Upper lobe of left lung (tissue), 6 donors: ENCODE data around the gene HLA-G. TPM values are rescaled to one million over a fixed set of nuclear protein-coding genes. Genes with fewer than 3 reads are reported as not detected.

ENCODE experiments used
- ATAC-seq, 2 donors: fragments of 200-7000 bp; cut with Tn5 transposase; one replicate each; pipeline ENCODE4 v1.9.1; 2022; ENCODE audit warnings: mild to moderate bottlenecking in 2 of 2, moderate library complexity in 2 of 2; ENCODE audit not compliant: low FRiP score in 2 of 2
- DNase-seq, 2 donors: peaks; one replicate each; pipeline ENCODE4 v3.0.0-alpha.2; 2019 to 2020
- H3K27ac ChIP-seq, 4 donors: fragments of 200-600 bp; sonication (generic); one replicate each; pipeline ENCODE4 v1.5.1; 2016 to 2019
- H3K27me3 ChIP-seq, 4 donors: fragments of 200-600 bp; sonication (generic); one replicate each; pipeline ENCODE4 v1.5.1; 2017 to 2019
- H3K36me3 ChIP-seq, 4 donors: fragments of 200-600 bp; sonication (generic); one replicate each; pipeline ENCODE4 v1.5.1; 2016 to 2019
- H3K4me1 ChIP-seq, 4 donors: fragments of 200-600 bp; sonication (generic); one replicate each; pipeline ENCODE4 v1.5.1; 2018 to 2019
- H3K4me3 ChIP-seq, 4 donors: fragments of 200-600 bp; sonication (generic); one replicate each; pipeline ENCODE4 v1.5.1; 2017 to 2019; ENCODE audit warnings: mild to moderate bottlenecking in 2 of 4, moderate library complexity in 1 of 4
- H3K9me3 ChIP-seq, 4 donors: fragments of 200-600 bp; sonication (generic); one replicate each; pipeline ENCODE4 v1.5.1; 2018 to 2019
- CTCF ChIP-seq, 6 experiments: fragments of 450-650 bp in 4 of 6; fragments of 200-600 bp in 2 of 6; sonication (generic) in 2 of 6; IDR thresholded peaks; one replicate each; pipeline ENCODE4 v1.5.1; 2016 to 2019; ENCODE audit warnings: antibody characterized with exemption in 6 of 6
- EP300 ChIP-seq, 4 donors: sonication (generic); formaldehyde crosslinking; IDR thresholded peaks; one replicate each; pipeline ENCODE4 v1.5.1; 2017; ENCODE audit warnings: antibody characterized with exemption in 4 of 4, control low read depth in 2 of 4
- POLR2A ChIP-seq, 4 donors: fragments of 450-650 bp; IDR thresholded peaks; one replicate each; pipeline ENCODE4 v1.5.1; 2016 to 2017; ENCODE audit warnings: antibody characterized with exemption in 4 of 4, mild to moderate bottlenecking in 2 of 4
- POLR2AphosphoS5 ChIP-seq, 2 donors: sonication (generic); formaldehyde crosslinking; IDR thresholded peaks; one replicate each; pipeline ENCODE4 v1.5.1; 2017; ENCODE audit warnings: antibody characterized with exemption in 2 of 2
- WGBS, 2 donors: methylation state at CpG; one replicate each; pipeline ENCODE4 v1.1.5; 2017 to 2018; 5-methylcytosine and 5-hydroxymethylcytosine counted together
- total RNA-seq, 6 donors: library from RNA; depleted of rRNA in 4 of 6; stranded (reverse); fragments of >200 nt in 4 of 6; gene quantifications; one replicate each; pipeline versions ENCODE4 v1.1.0 to v1.2.1, GENCODE V29; 2016 to 2021
- donor health status: DM: no; HTN: no; CAD: no; lungs with moderate emphysema.
- donor health status: DM: no; HTN: yes; CAD: no; lungs with severe emphysema.

The HLA-G gene
- total RNA-seq, 6 donors from 2014 or later, result 1.0 to 11.8 (median 6.2) TPM

DNA sequence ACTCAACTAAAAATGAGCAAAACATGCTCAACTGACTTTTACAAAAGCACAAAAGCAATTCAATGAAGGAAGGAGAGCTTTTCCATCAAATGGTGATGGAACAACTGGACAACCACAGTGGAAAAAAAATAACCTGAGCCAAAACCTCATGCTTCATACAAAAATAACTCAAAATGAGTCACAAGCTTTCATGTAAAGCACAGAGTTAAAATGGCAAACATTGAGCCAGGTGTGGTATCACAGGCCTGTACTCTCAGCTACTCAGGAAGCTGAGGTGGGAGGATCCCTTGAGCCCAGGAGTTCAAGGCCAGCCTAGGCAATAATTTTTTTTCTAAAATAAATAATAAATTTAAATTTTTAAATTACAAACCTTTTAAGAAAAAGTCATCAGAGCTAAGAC is 18.4 kb upstream of the HLA-G start:
- H3K9me3 ChIP-seq, result no peaks in the 10 kb centered on the region
- TF ChIP-seq EP300 (IDR thresholded peaks at IDR 0.05) (no peak), CTCF (IDR thresholded peaks at IDR 0.05) (no peak), POLR2AphosphoS5 (IDR thresholded peaks at IDR 0.05) (no peak), POLR2A (IDR thresholded peaks at IDR 0.05) (no peak)
- no peaks in the 10 kb centered on the region for H3K36me3 ChIP-seq
- H3K27ac ChIP-seq, result no peak overlapping the region
- H3K4me3 ChIP-seq, result no peak overlapping the region
- ATAC-seq, result no peak
- no peak for DNase-seq
- no peaks in the 10 kb centered on the region for H3K4me1 ChIP-seq
- H3K27me3 ChIP-seq, result no peaks in the 10 kb centered on the region

DNA sequence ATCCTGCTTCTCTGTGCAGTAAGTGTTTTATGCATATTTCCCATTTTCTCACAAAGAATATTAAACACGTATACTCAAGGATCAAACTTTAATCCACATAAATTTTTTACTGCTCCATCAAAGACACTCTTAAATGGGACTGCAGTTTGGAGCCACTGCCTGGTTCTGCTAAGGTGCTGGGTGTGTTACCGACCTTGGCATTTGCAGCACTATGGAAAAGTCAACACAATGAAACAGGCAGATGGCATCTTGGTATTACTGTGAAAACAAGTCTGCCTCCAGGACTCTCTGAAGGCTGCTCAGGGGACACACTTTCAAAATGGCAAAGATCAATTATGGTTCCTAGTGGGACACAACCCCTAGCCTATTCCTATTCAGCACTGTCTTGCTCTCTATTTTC is 17.3 kb upstream of the HLA-G start:
- DNase-seq (no peak), ATAC-seq (no peak)
- H3K9me3 ChIP-seq, result no peaks in the 10 kb centered on the region
- no peaks in the 10 kb centered on the region for H3K4me1 ChIP-seq
- 63 to 83% methylated on average over 2 of the region's 2 CpGs for WGBS, 2 donors
- no peak overlapping the region for H3K4me3 ChIP-seq
- H3K27ac ChIP-seq, result no peak overlapping the region
- no peak for TF ChIP-seq CTCF (IDR thresholded peaks at IDR 0.05)
- TF ChIP-seq POLR2AphosphoS5 (IDR thresholded peaks at IDR 0.05), result no peak
- no peak for TF ChIP-seq POLR2A (IDR thresholded peaks at IDR 0.05)
- no peak for TF ChIP-seq EP300 (IDR thresholded peaks at IDR 0.05)
- no peaks in the 10 kb centered on the region for H3K36me3 ChIP-seq
- H3K27me3 ChIP-seq, result no peaks in the 10 kb centered on the region

GRCh38 chr6:29811377-29811776 is 16.2 kb upstream of the HLA-G start:
- Histone ChIP-seq H3K27me3 (no peaks in the 10 kb centered on the region), H3K4me1 (no peaks in the 10 kb centered on the region), H3K9me3 (no peaks in the 10 kb centered on the region), H3K36me3 (no peaks in the 10 kb centered on the region), H3K27ac (no peak overlapping the region), H3K4me3 (no peak overlapping the region)
- no peak for ATAC-seq
- WGBS, 2 donors, result 73 to 88% methylated on average over 1 of the region's 1 CpG
- no peak for DNase-seq
- TF ChIP-seq POLR2A (IDR thresholded peaks at IDR 0.05) (no peak), POLR2AphosphoS5 (IDR thresholded peaks at IDR 0.05) (no peak), CTCF (IDR thresholded peaks at IDR 0.05) (no peak), EP300 (IDR thresholded peaks at IDR 0.05) (no peak)

DNA sequence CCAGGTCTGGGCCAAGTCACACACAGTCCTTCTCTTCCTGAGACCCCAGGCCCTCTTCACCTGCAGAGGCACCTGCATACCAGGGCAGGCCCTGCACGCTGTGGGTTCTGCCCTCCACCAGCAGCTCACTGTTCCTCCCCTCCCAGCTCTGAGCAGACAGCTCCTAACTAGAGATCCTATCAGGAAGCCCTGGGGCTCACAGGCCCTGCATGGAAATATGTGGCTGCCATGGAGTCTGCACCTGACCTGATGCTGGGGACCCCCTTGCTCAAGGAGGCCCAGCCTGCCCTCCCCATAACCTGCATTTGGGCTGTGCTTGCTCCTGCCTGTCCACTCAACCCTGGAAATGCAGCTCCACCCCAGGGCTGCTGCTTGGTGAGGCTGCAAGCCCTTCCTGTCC is 14.6 kb upstream of the HLA-G start:
- Histone ChIP-seq H3K27ac (no peak overlapping the region), H3K4me1 (no peaks in the 10 kb centered on the region), H3K36me3 (no peaks in the 10 kb centered on the region), H3K4me3 (no peak overlapping the region), H3K9me3 (no peaks in the 10 kb centered on the region), H3K27me3 (no peaks in the 10 kb centered on the region)
- TF ChIP-seq EP300 (IDR thresholded peaks at IDR 0.05) (no peak), POLR2A (IDR thresholded peaks at IDR 0.05) (no peak), CTCF (IDR thresholded peaks at IDR 0.05) (no peak), POLR2AphosphoS5 (IDR thresholded peaks at IDR 0.05) (no peak)
- WGBS, 2 donors, result 50 to 83% methylated on average over 1 of the region's 1 CpG
- peak in 1 of 2 donors; percentile 7 for DNase-seq
- no peak for ATAC-seq

GRCh38 chr6:29813809-29814208 is 13.8 kb upstream of the HLA-G start:
- peak in 1 of 2 donors; percentile 25 for DNase-seq
- 68 to 76% methylated on average over 5 to 7 of the region's 7 CpGs for WGBS, 2 donors
- H3K4me3 ChIP-seq, result no peak overlapping the region
- H3K27me3 ChIP-seq, result no peaks in the 10 kb centered on the region
- H3K4me1 ChIP-seq, result no peaks in the 10 kb centered on the region
- H3K27ac ChIP-seq, result no peak overlapping the region
- ATAC-seq, result peak in 1 of 2 donors; percentile 28
- H3K36me3 ChIP-seq, result no peaks in the 10 kb centered on the region
- TF ChIP-seq EP300 (IDR thresholded peaks at IDR 0.05), result no peak
- TF ChIP-seq CTCF (IDR thresholded peaks at IDR 0.05), result no peak
- TF ChIP-seq POLR2A (IDR thresholded peaks at IDR 0.05), result no peak
- TF ChIP-seq POLR2AphosphoS5 (IDR thresholded peaks at IDR 0.05), result no peak
- H3K9me3 ChIP-seq, result no peaks in the 10 kb centered on the region
